NB4 (cell line): Measurements from ENCODE around the gene TENM4.

Experiments
- DNase-seq: peaks from one replicate; pipeline ENCODE4 v3.0.0; 2010; ENCODE audit warnings: low read depth
- H3K4me3 ChIP-seq: one replicate; pipeline ENCODE4 v1.5.1; 2011; ENCODE audit warnings: mild to moderate bottlenecking, low read depth, low read length, moderate library complexity
- CTCF ChIP-seq: IDR thresholded peaks from one replicate; pipeline ENCODE4 v1.5.1; 2012; ENCODE audit warnings: low read depth, low read length
- MAX ChIP-seq: IDR thresholded peaks from 2 replicates; pipeline ENCODE4 v1.6.1; 2011; ENCODE audit warnings: low read depth, low read length
- MYC ChIP-seq: IDR thresholded peaks from 2 replicates; pipeline ENCODE4 v1.6.1; 2011; ENCODE audit warnings: low read depth, low read length
- POLR2A ChIP-seq: IDR thresholded peaks from 2 replicates; pipeline ENCODE4 v1.6.1; 2011; ENCODE audit warnings: mild to moderate bottlenecking; ENCODE audit not compliant: insufficient read length; ENCODE audit errors: extremely low read depth

Gene TENM4

GRCh38 chr11:79269611-79270307, 171.1 kb downstream of the TENM4 start:
- H3K4me3 ChIP-seq, result no peak overlapping the region
- no peak for DNase-seq
- no peak for TF ChIP-seq MAX
- TF ChIP-seq MYC, result no peak
- TF ChIP-seq POLR2A, result no peak
- TF ChIP-seq CTCF, result no peak

GRCh38 chr11:79266396-79266795, 174.4 kb downstream of the TENM4 start:
- DNase-seq, result no peak
- no peak overlapping the region for H3K4me3 ChIP-seq
- TF ChIP-seq MYC (no peak), CTCF (no peak), POLR2A (no peak), MAX (no peak)

GRCh38 chr11:79265756-79266322, 175.0 kb downstream of the TENM4 start:
- DNase-seq, result no peak
- no peak for TF ChIP-seq POLR2A
- no peak for TF ChIP-seq MAX
- TF ChIP-seq MYC, result no peak
- TF ChIP-seq CTCF, result no peak
- H3K4me3 ChIP-seq, result no peak overlapping the region

- DNase-seq, result no peak
- TF ChIP-seq MAX (no peak), POLR2A (no peak), CTCF (no peak), MYC (no peak)
- H3K4me3 ChIP-seq, result no peak overlapping the region
Measured at GRCh38 chr11:79264284-79264683, 176.5 kb downstream of the TENM4 start.

- H3K4me3 ChIP-seq, result no peak overlapping the region
- DNase-seq, result no peak
- TF ChIP-seq MYC, result no peak
- no peak for TF ChIP-seq POLR2A
- TF ChIP-seq MAX, result no peak
- no peak for TF ChIP-seq CTCF
Measured at GRCh38 chr11:79263001-79263400, 177.8 kb downstream of the TENM4 start.
